GM12801 (cell line): ENCODE measurements around the gene MLC1.

Experiments used
- CTCF ChIP-seq: IDR thresholded peaks from one replicate; pipeline ENCODE4 v1.5.1; 2011; ENCODE audit warnings: control low read depth; ENCODE audit not compliant: insufficient read length; ENCODE audit errors: extremely low read depth

The MLC1 gene

GRCh38 chr22:50067244-50067643 is 18.0 kb downstream of the MLC1 start:
- no peak for TF ChIP-seq CTCF

- no peak for TF ChIP-seq CTCF
These were observed 20.8 kb downstream of the MLC1 start for GRCh38 chr22:50064453-50064852.

GRCh38 chr22:50063589-50064393 is 21.4 kb downstream of the MLC1 start:
- TF ChIP-seq CTCF: no peak

GRCh38 chr22:50062509-50063135 is 22.6 kb downstream of the MLC1 start:
- TF ChIP-seq CTCF: no peak

GRCh38 chr22:50061824-50062355 is 23.3 kb downstream of the MLC1 start:
- TF ChIP-seq CTCF: no peak

GRCh38 chr22:50061141-50061823 is 23.9 kb downstream of the MLC1 start:
- TF ChIP-seq CTCF: no peak

GRCh38 chr22:50060441-50061140 is 24.6 kb downstream of the MLC1 start:
- no peak for TF ChIP-seq CTCF
